Measurements from ENCODE around the gene FN3KRP.

Gene FN3KRP

GRCh38 chr17:82753201-82753464 is 36.6 kb downstream of the FN3KRP start:
- ATAC-seq: no peak
- TF ChIP-seq OSR1 (CRISPR knock-in tag; IDR thresholded peaks at IDR 0.05) (no peak), PPARA (CRISPR knock-in tag; IDR thresholded peaks at IDR 0.05; ENCODE audit: borderline replicate concordance) (no peak), CSRNP3 (CRISPR knock-in tag; IDR thresholded peaks at IDR 0.05) (no peak), CSDC2 (CRISPR knock-in tag; IDR thresholded peaks at IDR 0.05) (no peak), ZFP30 (CRISPR knock-in tag; IDR thresholded peaks at IDR 0.05) (no peak), POU6F1 (CRISPR knock-in tag; IDR thresholded peaks at IDR 0.05; ENCODE audit: borderline replicate concordance, low read depth) (no peak), ZNF70 (CRISPR knock-in tag; IDR thresholded peaks at IDR 0.05) (no peak), ESRRG (CRISPR knock-in tag; IDR thresholded peaks at IDR 0.05) (no peak), ZNF8 (CRISPR knock-in tag; IDR thresholded peaks at IDR 0.05) (no peak), ISL1 (CRISPR knock-in tag; IDR thresholded peaks at IDR 0.05) (no peak), ZFP3 (CRISPR knock-in tag; IDR thresholded peaks at IDR 0.05) (no peak), ZNF565 (CRISPR knock-in tag; conservative IDR thresholded peaks at IDR 0.05; ENCODE audit: low read depth) (no peak), ARNTL (CRISPR knock-in tag; IDR thresholded peaks at IDR 0.05; ENCODE audit: borderline replicate concordance, low read depth) (no peak), TSHZ2 (CRISPR knock-in tag; IDR thresholded peaks at IDR 0.05) (no peak), TOX (CRISPR knock-in tag; IDR thresholded peaks at IDR 0.05; ENCODE audit: borderline replicate concordance) (no peak)
- TF ChIP-seq, protein P1, sequence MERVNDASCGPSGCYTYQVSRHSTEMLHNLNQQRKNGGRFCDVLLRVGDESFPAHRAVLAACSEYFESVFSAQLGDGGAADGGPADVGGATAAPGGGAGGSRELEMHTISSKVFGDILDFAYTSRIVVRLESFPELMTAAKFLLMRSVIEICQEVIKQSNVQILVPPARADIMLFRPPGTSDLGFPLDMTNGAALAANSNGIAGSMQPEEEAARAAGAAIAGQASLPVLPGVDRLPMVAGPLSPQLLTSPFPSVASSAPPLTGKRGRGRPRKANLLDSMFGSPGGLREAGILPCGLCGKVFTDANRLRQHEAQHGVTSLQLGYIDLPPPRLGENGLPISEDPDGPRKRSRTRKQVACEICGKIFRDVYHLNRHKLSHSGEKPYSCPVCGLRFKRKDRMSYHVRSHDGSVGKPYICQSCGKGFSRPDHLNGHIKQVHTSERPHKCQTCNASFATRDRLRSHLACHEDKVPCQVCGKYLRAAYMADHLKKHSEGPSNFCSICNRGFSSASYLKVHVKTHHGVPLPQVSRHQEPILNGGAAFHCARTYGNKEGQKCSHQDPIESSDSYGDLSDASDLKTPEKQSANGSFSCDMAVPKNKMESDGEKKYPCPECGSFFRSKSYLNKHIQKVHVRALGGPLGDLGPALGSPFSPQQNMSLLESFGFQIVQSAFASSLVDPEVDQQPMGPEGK (CRISPR knock-in tag; IDR thresholded peaks at IDR 0.05; ENCODE audit: borderline replicate concordance): no peak

- no peak for ATAC-seq
- TF ChIP-seq TCF4 (CRISPR knock-in tag; IDR thresholded peaks at IDR 0.05; ENCODE audit: borderline replicate concordance): no peak
- TF ChIP-seq POU6F1 (CRISPR knock-in tag; IDR thresholded peaks at IDR 0.05; ENCODE audit: borderline replicate concordance, low read depth): no peak
- no peak for TF ChIP-seq PPARA (CRISPR knock-in tag; IDR thresholded peaks at IDR 0.05; ENCODE audit: borderline replicate concordance)
- TF ChIP-seq GLIS3 (CRISPR knock-in tag; IDR thresholded peaks at IDR 0.05): no peak
- TF ChIP-seq, protein P1 (CRISPR knock-in tag; IDR thresholded peaks at IDR 0.05; ENCODE audit: borderline replicate concordance): no peak
- no peak for TF ChIP-seq SNAI2 (CRISPR knock-in tag; IDR thresholded peaks at IDR 0.05)
- no peak for TF ChIP-seq ZNF565 (CRISPR knock-in tag; conservative IDR thresholded peaks at IDR 0.05; ENCODE audit: low read depth)
- TF ChIP-seq ZC3H10 (CRISPR knock-in tag; IDR thresholded peaks at IDR 0.05): no peak
- TF ChIP-seq OSR1 (CRISPR knock-in tag; IDR thresholded peaks at IDR 0.05): no peak
- TF ChIP-seq ZFP30 (CRISPR knock-in tag; IDR thresholded peaks at IDR 0.05): no peak
- TF ChIP-seq ISL1 (CRISPR knock-in tag; IDR thresholded peaks at IDR 0.05): no peak
- no peak for TF ChIP-seq ZNF8 (CRISPR knock-in tag; IDR thresholded peaks at IDR 0.05)
- TF ChIP-seq CREB5 (CRISPR knock-in tag; IDR thresholded peaks at IDR 0.05; ENCODE audit: low read depth): no peak
- TF ChIP-seq TSHZ2 (CRISPR knock-in tag; IDR thresholded peaks at IDR 0.05): no peak
- TF ChIP-seq RARB (CRISPR knock-in tag; IDR thresholded peaks at IDR 0.05): no peak
- TF ChIP-seq ARNTL (CRISPR knock-in tag; IDR thresholded peaks at IDR 0.05; ENCODE audit: borderline replicate concordance, low read depth): no peak
Observed at GRCh38 chr17:82754297-82755208, 38.0 kb downstream of the FN3KRP start.

All from SK-N-SH treated with all-trans-retinoic acid at 6 μM for 48 hours (cell line).